ENCODE data around the gene RNASEH2C.
"Not testable (repeated sequence)": the region's sequence is repeated elsewhere in the genome, so short reads cannot be mapped to it uniquely, and the experiment has no call there.

Gene RNASEH2C

GRCh38 chr11:65713212-65713969 is 7.2 kb downstream of the RNASEH2C start:
- Histone ChIP-seq H3K36me3 (ENCODE audit: insufficient read depth, low read length) (peaks cover 52% of the 10 kb centered on the region), H3K9ac (ENCODE audit: insufficient read length) (peak overlapping the region; percentile 98), H3K27ac (no peak overlapping the region), H3K9me3 (ENCODE audit: low read depth, low read length) (no peaks in the 10 kb centered on the region), H3K4me3 (peak overlapping the region; percentile 94; the same call in 1 of the 2 replicates)
- TF ChIP-seq FOXP2 (optimal IDR thresholded peaks at IDR 0.05; ENCODE audit: control extremely low read depth, extremely low read length, insufficient read depth) (no peak), POLR2AphosphoS5 (IDR thresholded peaks at IDR 0.05; ENCODE audit: borderline replicate concordance, low read depth, low read length) (no peak), EZH2 (IDR thresholded peaks at IDR 0.05) (no peak)
- DNase-seq (ENCODE audit: low read depth, low spot score) = no peak

- Histone ChIP-seq H3K9ac (ENCODE audit: insufficient read length) (peak overlapping the region; percentile 98), H3K27ac (peak overlapping the region; percentile 98)
- DNase-seq (ENCODE audit: low read depth, low spot score) = no peak
These were observed 7.9 kb downstream of the RNASEH2C start for GRCh38 chr11:65712633-65713076.

GRCh38 chr11:65711785-65712632 is 8.6 kb downstream of the RNASEH2C start, which contains the start of gene KAT5:
KAT5 (plus strand) TSS chr11:65712252; CDS start chr11:65712268, 16 bp downstream.
- TF ChIP-seq FOXP2 (optimal IDR thresholded peaks at IDR 0.05; ENCODE audit: control extremely low read depth, extremely low read length, insufficient read depth) (peak; percentile 84), EZH2 (IDR thresholded peaks at IDR 0.05) (no peak), POLR2AphosphoS5 (IDR thresholded peaks at IDR 0.05; ENCODE audit: borderline replicate concordance, low read depth, low read length) (peak; percentile 79)
- Histone ChIP-seq H3K27ac (peak within 1 kb of the TSS; percentile 98), H3K9ac (ENCODE audit: insufficient read length) (peak within 1 kb of the TSS; percentile 98), H3K9me3 (ENCODE audit: low read depth, low read length) (no peaks in the 10 kb centered on the region), H3K4me3 (peak within 1 kb of the TSS; percentile 94), H3K36me3 (ENCODE audit: insufficient read depth, low read length) (peaks cover 39% of the 10 kb centered on the region)
- peak; percentile 94 for DNase-seq (ENCODE audit: low read depth, low spot score)

More at GRCh38 chr11:65712633-65713076, 7.9 kb downstream of the RNASEH2C start:
- Histone ChIP-seq H3K4me3 (peak overlapping the region; percentile 94), H3K36me3 (ENCODE audit: insufficient read depth, low read length) (peaks cover 45% of the 10 kb centered on the region), H3K9me3 (ENCODE audit: low read depth, low read length) (no peaks in the 10 kb centered on the region)
- TF ChIP-seq POLR2AphosphoS5 (IDR thresholded peaks at IDR 0.05; ENCODE audit: borderline replicate concordance, low read depth, low read length) = no peak; the same call in 1 of the 2 replicates
- TF ChIP-seq FOXP2 (optimal IDR thresholded peaks at IDR 0.05; ENCODE audit: control extremely low read depth, extremely low read length, insufficient read depth) = no peak
- TF ChIP-seq EZH2 (IDR thresholded peaks at IDR 0.05) = no peak

- no peak for TF ChIP-seq POLR2AphosphoS5 (IDR thresholded peaks at IDR 0.05; ENCODE audit: borderline replicate concordance, low read depth, low read length)
- no peak for TF ChIP-seq EZH2 (IDR thresholded peaks at IDR 0.05)
- DNase-seq (ENCODE audit: low read depth, low spot score) = no peak
- H3K4me3 ChIP-seq = no peak overlapping the region
- H3K9me3 ChIP-seq (ENCODE audit: low read depth, low read length) = no peaks in the 10 kb centered on the region
- H3K9ac ChIP-seq (ENCODE audit: insufficient read length) = no peak overlapping the region
- peaks cover 27% of the 10 kb centered on the region for H3K36me3 ChIP-seq (ENCODE audit: insufficient read depth, low read length)
- no peak overlapping the region for H3K27ac ChIP-seq
These were observed 10.2 kb downstream of the RNASEH2C start for GRCh38 chr11:65710421-65710820.

- no peak for TF ChIP-seq FOXP2 (optimal IDR thresholded peaks at IDR 0.05; ENCODE audit: control extremely low read depth, extremely low read length, insufficient read depth)
- no peak for TF ChIP-seq POLR2AphosphoS5 (IDR thresholded peaks at IDR 0.05; ENCODE audit: borderline replicate concordance, low read depth, low read length)
- no peak for TF ChIP-seq EZH2 (IDR thresholded peaks at IDR 0.05)
- no peak overlapping the region for H3K27ac ChIP-seq
- no peak for DNase-seq (ENCODE audit: low read depth, low spot score)
These were observed 10.9 kb downstream of the RNASEH2C start for GRCh38 chr11:65709661-65710060.

GRCh38 chr11:65708451-65708850 is 12.1 kb downstream of the RNASEH2C start:
- H3K4me3 ChIP-seq = no peak overlapping the region

More at GRCh38 chr11:65709661-65710060, 10.9 kb downstream of the RNASEH2C start:
- Histone ChIP-seq H3K9ac (ENCODE audit: insufficient read length) (no peak overlapping the region), H3K4me3 (no peak overlapping the region), H3K36me3 (ENCODE audit: insufficient read depth, low read length) (peaks cover 21% of the 10 kb centered on the region), H3K9me3 (ENCODE audit: low read depth, low read length) (no peaks in the 10 kb centered on the region)

GRCh38 chr11:65707002-65707401 is 13.6 kb downstream of the RNASEH2C start:
- H3K36me3 ChIP-seq (ENCODE audit: insufficient read depth, low read length); H3K9me3 ChIP-seq (ENCODE audit: low read depth, low read length); H3K27ac ChIP-seq; H3K4me3 ChIP-seq; H3K9ac ChIP-seq (ENCODE audit: insufficient read length); DNase-seq (ENCODE audit: low read depth, low spot score): not testable (repeated sequence)

More at GRCh38 chr11:65708451-65708850, 12.1 kb downstream of the RNASEH2C start:
- H3K36me3 ChIP-seq (ENCODE audit: insufficient read depth, low read length) = peaks cover 8% of the 10 kb centered on the region
- TF ChIP-seq EZH2 (IDR thresholded peaks at IDR 0.05) (no peak), POLR2AphosphoS5 (IDR thresholded peaks at IDR 0.05; ENCODE audit: borderline replicate concordance, low read depth, low read length) (no peak), FOXP2 (optimal IDR thresholded peaks at IDR 0.05; ENCODE audit: control extremely low read depth, extremely low read length, insufficient read depth) (no peak)
- no peaks in the 10 kb centered on the region for H3K9me3 ChIP-seq (ENCODE audit: low read depth, low read length)
- no peak for DNase-seq (ENCODE audit: low read depth, low spot score)
- H3K9ac ChIP-seq (ENCODE audit: insufficient read length) = no peak overlapping the region
- H3K27ac ChIP-seq = no peak overlapping the region

GRCh38 chr11:65706303-65706763 is 14.3 kb downstream of the RNASEH2C start:
- not testable (repeated sequence) for H3K4me3 ChIP-seq; H3K27ac ChIP-seq; DNase-seq (ENCODE audit: low read depth, low spot score); H3K9ac ChIP-seq (ENCODE audit: insufficient read length); H3K36me3 ChIP-seq (ENCODE audit: insufficient read depth, low read length); H3K9me3 ChIP-seq (ENCODE audit: low read depth, low read length)
